HG02981 (cell line): ENCODE data around the gene DENR.
"Not testable (repeated sequence)": the region's sequence is repeated elsewhere in the genome, so short reads cannot be mapped to it uniquely, and the experiment has no call there.

Source experiments
- ATAC-seq: cut with Tn5 transposase; IDR thresholded peaks from one replicate; pipeline ENCODE4 v1.9.1; 2021; ENCODE audit warnings: mild to moderate bottlenecking, moderate library complexity; ENCODE audit not compliant: unreplicated experiment

Gene DENR

GRCh38 chr12:122738571-122738970 is 14.1 kb upstream of the DENR start:
- ATAC-seq: no peak

DNA sequence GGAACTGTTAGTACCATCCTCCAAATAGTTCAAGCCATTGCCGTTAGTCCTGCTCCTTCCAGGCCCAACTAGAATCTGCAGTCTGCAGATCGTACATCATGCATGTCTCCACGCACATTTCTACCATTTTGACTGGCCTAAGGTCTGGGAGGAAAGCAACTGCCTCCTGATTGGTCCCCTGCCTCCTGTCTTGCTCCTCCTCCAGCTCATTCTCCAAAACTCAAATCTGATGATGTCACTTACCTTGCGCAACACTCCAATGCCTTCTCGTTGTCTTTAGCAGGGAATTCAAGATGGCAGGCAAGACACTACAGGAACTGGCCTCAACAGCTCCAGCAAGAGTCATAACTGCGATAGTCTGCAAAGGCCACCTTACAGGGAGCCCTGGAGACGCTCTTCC is 12.3 kb upstream of the DENR start:
- no peak for ATAC-seq

GRCh38 chr12:122743895-122744525 is 8.6 kb upstream of the DENR start:
- no peak for ATAC-seq

DNA sequence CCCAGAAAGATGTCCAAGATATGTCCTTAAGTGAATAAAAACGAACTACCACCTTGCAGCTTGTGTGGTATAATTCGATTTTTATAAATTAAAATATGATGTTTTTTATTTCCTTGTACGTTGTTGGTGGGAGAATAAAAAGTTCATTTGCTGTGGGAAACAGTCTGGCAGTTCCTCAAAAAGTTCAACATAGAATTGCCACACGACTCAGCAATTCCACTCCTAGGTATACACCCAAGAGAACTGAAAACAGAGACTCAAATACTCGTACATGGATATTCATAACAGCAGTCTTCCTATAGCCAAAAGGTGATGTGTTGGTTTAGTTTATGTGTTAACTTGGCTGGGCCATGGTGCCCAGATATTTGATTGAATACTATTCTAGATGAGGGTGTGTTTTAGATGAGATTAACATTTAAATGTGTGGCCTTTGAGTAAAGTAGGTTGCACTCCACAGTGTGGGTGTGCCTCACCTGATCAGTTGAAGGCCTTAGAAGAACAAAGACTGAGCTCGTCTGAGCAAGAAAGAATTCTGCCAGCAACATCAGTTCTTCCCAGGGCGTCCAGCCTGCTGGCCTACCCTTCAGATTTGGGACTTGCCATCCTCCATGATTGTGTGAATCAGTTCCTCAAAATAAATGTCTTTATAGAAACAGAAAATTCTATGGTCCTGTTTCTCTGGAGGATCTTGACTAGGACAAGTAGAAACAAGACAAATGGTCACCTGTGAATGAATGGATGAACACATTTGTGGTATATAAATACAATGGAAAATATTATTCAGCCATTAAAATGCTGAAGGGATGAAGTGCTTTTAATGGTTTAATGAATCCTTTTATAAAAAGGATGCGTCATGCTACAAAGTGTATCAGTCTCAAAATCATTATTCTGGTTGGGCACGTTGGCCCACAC is 5.1 kb upstream of the DENR start:
- no peak for ATAC-seq

GRCh38 chr12:122749569-122750332 is 2.9 kb upstream of the DENR start:
- no peak for ATAC-seq

GRCh38 chr12:122750781-122751515 is 1.7 kb upstream of the DENR start:
- not testable (repeated sequence) for ATAC-seq

DNA sequence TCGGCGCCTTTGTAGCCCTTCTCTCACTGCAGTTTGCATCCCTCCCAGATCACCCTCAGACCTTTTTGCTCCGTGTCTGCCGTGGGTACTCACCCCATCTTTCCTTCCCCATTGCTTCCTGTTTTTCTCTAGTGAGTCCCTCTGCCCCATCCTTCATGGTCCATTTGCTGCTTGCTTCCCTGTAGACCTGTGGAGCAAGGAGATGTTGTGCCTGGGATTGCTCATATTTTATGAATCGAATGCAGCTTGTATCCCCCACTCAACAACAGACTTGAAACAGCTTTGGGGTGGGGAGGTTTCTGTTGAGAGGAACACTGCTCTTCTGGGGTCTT is 661 bp downstream of the DENR start:
- no peak for ATAC-seq

GRCh38 chr12:122754790-122755189 is 2.2 kb downstream of the DENR start:
- no peak for ATAC-seq

- ATAC-seq: no peak
Observed at GRCh38 chr12:122757568-122757967, 4.9 kb downstream of the DENR start.

DNA sequence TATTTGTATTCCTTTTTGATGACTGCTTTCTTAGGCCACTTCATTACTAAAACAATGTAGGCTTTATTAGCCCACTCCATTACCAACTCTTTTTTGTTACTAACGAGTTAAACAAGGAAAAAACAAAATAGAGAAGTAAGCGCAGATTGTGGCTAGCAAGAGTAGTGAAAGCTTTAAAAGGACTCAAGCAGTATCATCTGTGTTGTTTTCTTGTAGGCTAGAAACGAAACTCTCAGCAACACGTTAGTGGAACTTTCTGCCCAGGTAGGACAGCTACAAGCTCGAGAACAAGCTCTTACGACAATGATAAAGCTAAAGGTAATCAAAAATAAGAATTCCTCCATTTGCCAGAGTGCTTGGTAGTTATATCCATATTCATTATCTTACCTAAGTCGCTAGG is 32.9 kb downstream of the DENR start:
- ATAC-seq: no peak

DNA sequence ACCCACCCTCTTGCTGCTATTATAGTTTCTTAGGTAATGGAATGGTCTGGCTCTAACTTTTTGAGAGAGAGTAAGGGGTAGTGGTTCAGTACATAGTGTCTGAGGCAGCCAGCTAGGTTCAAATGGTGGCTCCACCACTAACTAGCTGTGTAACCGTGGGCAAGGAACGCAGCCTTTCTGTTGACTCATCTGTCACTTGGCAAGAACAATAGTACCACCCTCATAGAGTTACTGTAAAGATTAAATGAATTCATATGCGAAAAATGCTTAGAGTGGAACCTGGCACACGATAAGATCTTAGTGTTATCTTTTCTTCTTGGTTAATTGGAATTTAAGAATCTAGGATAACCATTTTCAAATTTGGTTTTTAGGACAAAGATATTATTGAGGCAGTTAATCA is 35.8 kb downstream of the DENR start:
- ATAC-seq: no peak

- ATAC-seq: no peak
Observed at GRCh38 chr12:122789637-122790036, 37.0 kb downstream of the DENR start.

- ATAC-seq: no peak
Observed at GRCh38 chr12:122790393-122791075, 37.9 kb downstream of the DENR start.

DNA sequence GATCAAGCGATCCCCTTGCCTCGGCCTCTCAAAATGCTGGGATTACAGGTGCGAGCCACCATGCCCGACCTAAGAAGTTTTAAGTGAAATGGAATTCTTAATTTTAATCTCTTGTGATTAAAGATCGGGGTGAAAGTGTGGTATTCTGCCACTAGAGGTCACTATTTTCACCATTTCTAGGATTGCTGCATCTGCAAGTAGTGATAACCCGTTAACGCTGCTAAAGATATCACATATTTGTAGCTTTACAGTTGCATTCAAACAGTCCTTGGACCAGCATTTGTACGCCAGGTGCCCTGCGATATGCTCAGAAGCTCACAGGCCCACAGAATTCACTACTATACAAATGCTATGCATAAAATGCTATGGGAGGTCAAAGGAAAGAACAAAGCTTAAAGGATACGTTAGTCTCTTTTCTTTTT is 41.1 kb downstream of the DENR start:
- ATAC-seq: no peak

- ATAC-seq: no peak
Observed at GRCh38 chr12:122795807-122796206, 43.2 kb downstream of the DENR start.

DNA sequence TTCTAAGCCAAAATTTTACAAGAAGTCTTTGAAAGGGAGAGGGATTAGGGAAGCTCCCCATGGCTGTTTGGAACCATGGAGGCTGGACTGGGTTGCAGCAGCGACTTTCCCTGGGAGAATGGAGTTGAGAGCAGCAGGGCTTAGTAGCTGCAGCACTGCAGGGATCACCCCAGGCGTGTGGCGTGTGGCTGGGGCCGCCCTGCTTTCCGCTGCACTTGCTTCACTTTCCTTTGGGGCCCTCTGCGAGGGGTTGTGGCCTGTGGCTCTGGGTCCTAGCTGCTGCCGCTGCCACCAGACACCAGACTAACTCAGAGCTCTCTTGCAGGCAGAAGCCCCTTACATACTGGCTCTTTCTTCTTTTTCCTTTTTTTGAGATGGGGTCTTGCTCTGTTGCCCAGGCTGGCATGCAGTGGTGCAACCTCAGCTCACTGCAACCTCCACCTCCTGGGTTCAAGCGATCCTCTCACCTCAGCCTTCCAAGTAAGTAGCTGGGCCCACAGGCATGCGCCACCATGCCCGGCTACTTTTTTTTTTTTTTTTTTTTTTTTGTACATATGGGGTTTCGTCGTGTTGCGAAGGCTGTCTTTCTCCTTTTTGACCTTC is 47.1 kb downstream of the DENR start:
- ATAC-seq: no peak

- no peak for ATAC-seq
Observed at GRCh38 chr12:122803937-122804336, 51.3 kb downstream of the DENR start.

DNA sequence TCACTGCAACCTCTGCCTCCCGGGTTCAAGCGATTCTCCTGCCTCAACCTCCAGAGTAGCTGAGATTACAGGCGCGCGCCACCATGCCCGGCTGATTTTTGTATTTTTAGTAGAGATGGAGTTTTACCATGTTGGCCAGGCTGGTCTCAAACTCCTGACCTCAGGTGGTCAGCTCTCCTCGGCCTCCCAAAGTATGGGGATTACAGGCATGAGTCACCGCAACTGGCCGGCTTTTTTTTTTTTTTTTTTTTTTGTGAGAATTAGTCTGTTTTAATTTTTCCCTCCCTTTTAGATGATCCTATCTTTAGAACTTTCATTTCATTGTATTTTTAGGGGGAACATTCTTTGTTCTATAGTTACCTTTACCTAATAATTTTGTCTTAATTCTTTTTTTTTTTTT is 52.3 kb downstream of the DENR start:
- ATAC-seq: not testable (repeated sequence)

DNA sequence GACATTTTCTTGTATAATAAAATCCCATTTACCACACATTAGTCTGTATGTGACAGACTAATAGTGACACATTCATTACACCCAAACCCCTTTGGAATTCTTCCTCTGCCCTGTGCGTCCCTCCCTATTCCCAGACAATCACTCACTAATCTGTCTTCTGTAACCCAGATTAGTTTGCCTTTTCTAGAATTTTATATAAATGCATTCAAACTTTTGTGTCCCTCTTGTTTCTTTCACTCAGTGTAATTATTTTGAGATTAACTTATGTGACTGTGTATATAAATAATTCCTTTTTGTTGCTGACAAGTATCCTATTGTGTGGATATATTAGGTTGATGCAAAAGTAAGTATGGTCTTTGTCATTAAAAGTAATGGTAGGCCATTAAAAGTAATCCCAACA is 55.0 kb downstream of the DENR start:
- ATAC-seq: no peak

GRCh38 chr12:122811777-122812176 is 59.2 kb downstream of the DENR start:
- no peak for ATAC-seq
